H1 (cell line): ENCODE results near the gene MTHFS. TPM values are rescaled to one million over a fixed set of nuclear protein-coding genes. Genes with fewer than 3 reads are reported as not detected.

Source experiments
- CTCF ChIA-PET: fragments of 300-600 bp; sonication (Branson Sonifier 250); formaldehyde crosslinking; loops from one replicate; lab custom pipeline; 2021; ENCODE audit not compliant: partially characterized antibody; lab: Charles Lee
- POLR2A ChIA-PET: fragments of 300-600 bp; sonication (Branson Sonifier 250); formaldehyde crosslinking; loops from one replicate; lab custom pipeline; 2021; ENCODE audit warnings: inconsistent platforms; ENCODE audit not compliant: partially characterized antibody; lab: Charles Lee
- DNase-seq, 2 experiments: peaks; one replicate each; pipeline versions ENCODE4 v3.0.0 to v3.0.0-alpha.2; 2010 to 2022; ENCODE audit warnings: low spot score in 2 of 2, low read depth in 1 of 2, mixed read lengths in 1 of 2
- FAIRE-seq: peaks from 2 replicates; lab custom pipeline; 2011; peaks lifted over from hg19 to GRCh38; lab: Jason Lieb, UNC
- H2AFZ ChIP-seq: 2 replicates; pipeline ENCODE4 v1.8.1; 2012; ENCODE audit warnings: low read length, inconsistent platforms
- H2AK5ac ChIP-seq: 2 replicates; pipeline ENCODE4 v1.6.1; 2013; ENCODE audit warnings: low read depth, low read length
- H2BK120ac ChIP-seq: replicated peaks from 2 replicates; pipeline ENCODE3; 2013; ENCODE audit warnings: low read depth, low read length, inconsistent platforms
- H2BK12ac ChIP-seq: 2 replicates; pipeline ENCODE4 v1.6.1; 2013; ENCODE audit warnings: low read depth, low read length
- H2BK15ac ChIP-seq: 2 replicates; pipeline ENCODE4 v1.6.1; 2013; ENCODE audit warnings: low read length
- H2BK20ac ChIP-seq: 2 replicates; pipeline ENCODE4 v1.6.1; 2013; ENCODE audit warnings: low read length
- H2BK5ac ChIP-seq: 2 replicates; pipeline ENCODE4 v1.6.1; 2013; ENCODE audit warnings: low read depth, low read length
- H3K14ac ChIP-seq: 2 replicates; pipeline ENCODE4 v1.6.1; 2013; ENCODE audit warnings: inconsistent platforms; ENCODE audit not compliant: insufficient read length
- H3K18ac ChIP-seq: 2 replicates; pipeline ENCODE4 v1.6.1; 2013; ENCODE audit warnings: low read length; ENCODE audit errors: extremely low read depth
- H3K23ac ChIP-seq: 2 replicates; pipeline ENCODE4 v1.6.1; 2013; ENCODE audit warnings: inconsistent platforms; ENCODE audit not compliant: insufficient read length
- H3K23me2 ChIP-seq: 2 replicates; pipeline ENCODE4 v1.6.1; 2013; ENCODE audit warnings: low read depth, low read length
- H3K27ac ChIP-seq: 2 replicates; pipeline ENCODE4 v1.6.1; 2011; ENCODE audit warnings: low read depth, low read length, inconsistent platforms
- H3K27me3 ChIP-seq, 4 experiments: replicated peaks in 1 of 4; 1 replicate in 1 of 4; 2 replicates in 3 of 4; pipeline versions ENCODE4 v1.6.1 to v1.8.1; 2011 to 2013; ENCODE audit warnings: low read length in 3 of 4, mild to moderate bottlenecking in 3 of 4, inconsistent platforms in 2 of 4, mixed read lengths in 2 of 4, moderate library complexity in 1 of 4; ENCODE audit not compliant: control insufficient read depth in 3 of 4, insufficient read depth in 3 of 4; ENCODE audit errors: extremely low read depth in 1 of 4
- H3K36me3 ChIP-seq, 4 experiments: 2 replicates each; pipeline versions ENCODE4 v1.6.1 to v1.8.1; 2011 to 2013; ENCODE audit warnings: mild to moderate bottlenecking in 4 of 4, low read length in 3 of 4, moderate library complexity in 2 of 4, control low read depth in 1 of 4, inconsistent platforms in 1 of 4; ENCODE audit not compliant: insufficient read depth in 4 of 4, control insufficient read depth in 2 of 4
- H3K4ac ChIP-seq: replicated peaks from 2 replicates; pipeline ENCODE3; 2013; ENCODE audit warnings: low read length, low read depth, mixed read lengths, inconsistent platforms; ENCODE audit not compliant: insufficient read length
- H3K4me1 ChIP-seq, 4 experiments: replicated peaks in 1 of 4; 1 replicate in 1 of 4; 2 replicates in 3 of 4; pipeline versions ENCODE4 v1.6.1 to v1.8.1; 2011 to 2013; ENCODE audit warnings: low read length in 3 of 4, inconsistent platforms in 2 of 4, mixed read lengths in 1 of 4; ENCODE audit not compliant: insufficient read depth in 4 of 4, control insufficient read depth in 3 of 4
- H3K4me2 ChIP-seq, 2 experiments: 2 replicates each; pipeline versions ENCODE4 v1.6.1 to v1.8.1; 2011 to 2013; ENCODE audit warnings: low read depth in 2 of 2, low read length in 2 of 2, control low read depth in 1 of 2, inconsistent platforms in 1 of 2, mild to moderate bottlenecking in 1 of 2; ENCODE audit not compliant: insufficient read depth in 1 of 2
- H3K4me3 ChIP-seq, 4 experiments: fragments of 200-600, 300-600 bp in 1 of 4; sonication (generic), shearing (Covaris generic), sonication (Bioruptor Twin) in 1 of 4; 2 replicates each; pipeline versions ENCODE4 v1.5.1 to v1.8.1; 2011 to 2016; ENCODE audit warnings: low read length in 4 of 4, low read depth in 3 of 4, control low read depth in 2 of 4, inconsistent platforms in 2 of 4, mild to moderate bottlenecking in 2 of 4, mixed read lengths in 1 of 4, moderate library complexity in 1 of 4; ENCODE audit not compliant: insufficient read depth in 2 of 4; ENCODE audit errors: extremely low read depth in 1 of 4
- H3K56ac ChIP-seq: replicated peaks from 2 replicates; pipeline ENCODE3; 2013; ENCODE audit warnings: low read depth, mild to moderate bottlenecking, mixed read lengths, low read length, inconsistent platforms; ENCODE audit not compliant: insufficient read length
- H3K79me1 ChIP-seq: 2 replicates; pipeline ENCODE4 v1.6.1; 2013; ENCODE audit warnings: low read depth, low read length, control low read depth
- H3K79me2 ChIP-seq, 2 experiments: 2 replicates each; pipeline versions ENCODE4 v1.6.1 to v1.8.1; 2012 to 2013; ENCODE audit warnings: low read length in 2 of 2, mild to moderate bottlenecking in 2 of 2, inconsistent platforms in 1 of 2; ENCODE audit not compliant: insufficient read depth in 2 of 2, control insufficient read depth in 1 of 2
- H3K9ac ChIP-seq, 4 experiments: replicated peaks in 1 of 4; 1 replicate in 1 of 4; 2 replicates in 3 of 4; pipeline versions ENCODE4 v1.6.1 to v1.8.1; 2011 to 2013; ENCODE audit warnings: low read depth in 3 of 4, low read length in 3 of 4, control low read depth in 2 of 4, mild to moderate bottlenecking in 2 of 4, moderate library complexity in 2 of 4, inconsistent platforms in 1 of 4; ENCODE audit errors: extremely low read depth in 1 of 4
- H3K9me3 ChIP-seq, 2 experiments: 2 replicates each; pipeline versions ENCODE4 v1.6.1 to v1.8.1; 2012 to 2013; ENCODE audit warnings: mild to moderate bottlenecking in 2 of 2, moderate library complexity in 2 of 2, control low read depth in 1 of 2, inconsistent platforms in 1 of 2, low read depth in 1 of 2, low read length in 1 of 2, mixed read lengths in 1 of 2; ENCODE audit not compliant: insufficient read depth in 2 of 2
- H4K20me1 ChIP-seq, 2 experiments: replicated peaks in 1 of 2; 2 replicates each; pipeline versions ENCODE3 to v1.8.1; 2011 to 2013; ENCODE audit warnings: inconsistent platforms in 2 of 2, low read length in 2 of 2, mild to moderate bottlenecking in 1 of 2; ENCODE audit not compliant: insufficient read depth in 2 of 2, control insufficient read depth in 1 of 2
- H4K5ac ChIP-seq: 2 replicates; pipeline ENCODE4 v1.6.1; 2013; ENCODE audit warnings: low read length, low read depth, mixed read lengths, inconsistent platforms; ENCODE audit not compliant: insufficient read length
- H4K8ac ChIP-seq: 2 replicates; pipeline ENCODE4 v1.8.0; 2013; ENCODE audit warnings: mild to moderate bottlenecking, moderate library complexity, low read length, inconsistent platforms; ENCODE audit not compliant: insufficient read depth; ENCODE audit errors: extremely low read depth
- H4K91ac ChIP-seq: replicated peaks from 2 replicates; pipeline ENCODE3; 2013; ENCODE audit warnings: low read length, mixed read lengths, inconsistent platforms; ENCODE audit not compliant: insufficient read length
- BRCA1 ChIP-seq: IDR thresholded peaks from 2 replicates; pipeline ENCODE4 v1.6.1; 2012; ENCODE audit warnings: low read depth, low read length, improper control_type of control experiment
- CREB1 ChIP-seq: IDR thresholded peaks from 2 replicates; pipeline ENCODE4 v1.6.1; 2012; ENCODE audit warnings: inconsistent platforms
- CTBP2 ChIP-seq: IDR thresholded peaks from 2 replicates; pipeline ENCODE4 v1.7.0; 2011; ENCODE audit warnings: borderline replicate concordance, mild to moderate bottlenecking, moderate library complexity, mixed read lengths, low read length; ENCODE audit not compliant: insufficient read depth, insufficient read length
- EZH2 ChIP-seq: fragments of 200-600 bp; sonication (generic); IDR thresholded peaks from 2 replicates; pipeline ENCODE4 v1.7.1; 2012; ENCODE audit warnings: low read depth, mild to moderate bottlenecking, moderate library complexity, low read length, inconsistent platforms; ENCODE audit not compliant: severe bottlenecking
- MAX ChIP-seq: IDR thresholded peaks from 2 replicates; pipeline ENCODE4 v1.6.1; 2012; ENCODE audit warnings: inconsistent platforms
- POU5F1 ChIP-seq: IDR thresholded peaks from 2 replicates; pipeline ENCODE4 v1.6.1; 2011; ENCODE audit warnings: low read depth, mild to moderate bottlenecking, low read length, moderate library complexity
- RAD21 ChIP-seq, 2 experiments: IDR thresholded peaks in 1 of 2; conservative IDR thresholded peaks in 1 of 2; 2 replicates each; pipeline ENCODE4 v1.6.1; 2011; ENCODE audit warnings: low read depth in 2 of 2, low read length in 2 of 2, improper control_type of control experiment in 1 of 2, inconsistent platforms in 1 of 2, mild to moderate bottlenecking in 1 of 2, moderate library complexity in 1 of 2
- RNF2 ChIP-seq: fragments of 200-900, 300-1000 bp; sonication (generic); IDR thresholded peaks from 2 replicates; pipeline ENCODE4 v1.7.1; 2016; ENCODE audit warnings: borderline replicate concordance, low read depth, mild to moderate bottlenecking, antibody characterized with exemption, low read length; ENCODE audit not compliant: poor library complexity, severe bottlenecking; ENCODE audit errors: missing control alignments
- RXRA ChIP-seq: IDR thresholded peaks from 2 replicates; pipeline ENCODE4 v1.6.1; 2011; ENCODE audit warnings: low read depth, mild to moderate bottlenecking, low read length, moderate library complexity; ENCODE audit not compliant: insufficient read depth
- SP2 ChIP-seq: IDR thresholded peaks from 2 replicates; pipeline ENCODE4 v1.6.1; 2012; ENCODE audit warnings: mild to moderate bottlenecking, low read length, inconsistent platforms
- USF2 ChIP-seq: IDR thresholded peaks from 2 replicates; pipeline ENCODE4 v1.6.1; 2011; ENCODE audit warnings: low read length, improper control_type of control experiment
- ZNF274 ChIP-seq: IDR thresholded peaks from 2 replicates; pipeline ENCODE4 v1.7.0; 2012; ENCODE audit warnings: low read length, borderline replicate concordance; ENCODE audit errors: extremely low read depth
- WGBS, 2 experiments: shearing (Covaris generic) in 1 of 2; methylation state at CpG; one replicate each; pipeline versions ENCODE4 v1.1.6 to v1.1.7; 2013 to 2015; ENCODE audit warnings: low lambda C conversion rate in 2 of 2, mixed read lengths in 2 of 2, inconsistent platforms in 1 of 2, low coverage in 1 of 2, missing lambda C conversion rate in 1 of 2; ENCODE audit not compliant: insufficient replicate concordance in 2 of 2, insufficient coverage in 1 of 2, insufficient read length in 1 of 2; ENCODE audit errors: extremely low coverage in 1 of 2, missing lambda C conversion rate in 1 of 2; 5-methylcytosine and 5-hydroxymethylcytosine counted together
- polyA plus RNA-seq, 7 experiments: library from polyadenylated mRNA; depleted of rRNA in 3 of 7; stranded (reverse) in 5 of 7; unstranded in 2 of 7; fragments of >200 nt in 5 of 7; fragments of 200-250 nt in 2 of 7; gene quantifications; 1 replicate in 5 of 7; 2 replicates in 1 of 7; 4 replicates in 1 of 7; pipeline versions ENCODE4 v1.2.1 to v1.2.3, GENCODE V29; 2011 to 2013; ENCODE audit warnings: missing spikeins in 2 of 7, mixed read lengths in 2 of 7
- total RNA-seq: library from RNA; stranded (reverse); fragmentation: NEBNext Ultra II Directional; extraction: Animal tissue kit (Norgen Biotek cat#: 25700); gene quantifications from 2 replicates; pipeline ENCODE4 v1.2.1, GENCODE V29; 2021

Gene MTHFS
- total and polyA plus RNA-seq, 2 of the 8 experiments (the other 6 are each of a cell fraction or from before 2014, with no cell fraction given): 27.3 to 37.2 TPM

- Histone ChIP-seq H3K4ac (no peak overlapping the region), H4K91ac (no peak overlapping the region), H4K8ac (no peak overlapping the region), H3K18ac (no peak overlapping the region), H2AK5ac (no peak overlapping the region), H3K4me1 (no peaks in the 10 kb centered on the region), H3K27me3 (no peaks in the 10 kb centered on the region), H3K56ac (no peak overlapping the region), H2BK20ac (no peak overlapping the region), H2BK120ac (no peak overlapping the region), H3K9me3 (no peaks in the 10 kb centered on the region; a peak in 2 of 4 replicates), H3K36me3 (peaks cover 0 to 40% (median 17%) of the 10 kb centered on the region in 4 experiments; a peak in 7 of 8 replicates), H3K4me2 (no peak overlapping the region), H3K79me1 (no peaks in the 10 kb centered on the region), H2BK12ac (no peak overlapping the region), H2BK15ac (no peak overlapping the region), H3K14ac (no peak overlapping the region), H3K27ac (no peak overlapping the region), H3K9ac (no peak overlapping the region), H2BK5ac (no peak overlapping the region), H3K23me2 (no peaks in the 10 kb centered on the region), H4K20me1 (peaks cover 0 to 2% of the 10 kb centered on the region in 2 experiments), H3K79me2 (peaks cover 0 to 2% of the 10 kb centered on the region in 2 experiments; a peak in 2 of 4 replicates), H3K4me3 (no peak overlapping the region), H3K23ac (no peak overlapping the region), H4K5ac (no peak overlapping the region), H2AFZ (no peak overlapping the region)
- ChIA-PET CTCF (interaction anchor here (0.8 to 1.9 kb wide), 3 partner anchors 11 to 31 kb away, joined by 3 read pairs; partner anchors contain the start of gene MTHFS), POLR2A (no interaction called here)
- FAIRE-seq: no peak
- no peak for DNase-seq
- 94% methylated on average over 2 of the region's 2 CpGs; no CpG with 5 or more reads in 1 of the 2 experiments for WGBS, 2 experiments
- no peak for TF ChIP-seq RAD21 (IDR thresholded peaks at IDR 0.05 in 1 of 2, conservative IDR thresholded peaks at IDR 0.05 in 1 of 2; ENCODE audit: low read depth in 2 of 2, low read length in 2 of 2)
- TF ChIP-seq POU5F1: no peak
- TF ChIP-seq RXRA: no peak
- no peak for TF ChIP-seq RNF2
- no peak for TF ChIP-seq SP2
- TF ChIP-seq USF2: no peak
- TF ChIP-seq BRCA1: no peak
- no peak for TF ChIP-seq EZH2
- TF ChIP-seq MAX: no peak
- TF ChIP-seq CREB1: no peak
- no peak for TF ChIP-seq ZNF274
- TF ChIP-seq CTBP2: no peak
Observed at GRCh38 chr15:79884204-79884596, 12.6 kb downstream of the MTHFS start.
